ENCODE data around the gene FLNC. TPM values are rescaled to one million over a fixed set of nuclear protein-coding genes. Genes with fewer than 3 reads are reported as not detected.
A peak's percentile ranks its signal among the peaks of the same experiment; 100 is the strongest.

FLNC gene
- total and polyA plus RNA-seq, 9 of the 15 experiments (the other 6 are each of a cell fraction or from before 2014, with no cell fraction given) = 0.90 to 155 (median 28.8) TPM

- TF ChIP-seq, protein P1, sequence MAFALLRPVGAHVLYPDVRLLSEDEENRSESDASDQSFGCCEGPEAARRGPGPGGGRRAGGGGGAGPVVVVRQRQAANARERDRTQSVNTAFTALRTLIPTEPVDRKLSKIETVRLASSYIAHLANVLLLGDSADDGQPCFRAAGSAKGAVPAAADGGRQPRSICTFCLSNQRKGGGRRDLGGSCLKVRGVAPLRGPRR (CRISPR knock-in tag; IDR thresholded peaks at IDR 0.05) = 0 out of 2 replicates have a peak, but pooled peaks have one; percentile 9
- TF ChIP-seq MEF2D (tag; conservative IDR thresholded peaks at IDR 0.05; ENCODE audit: low read depth) = no peak
- TF ChIP-seq VEZF1 (CRISPR knock-in tag; IDR thresholded peaks at IDR 0.05) = no peak
- TF ChIP-seq SOX6 (IDR thresholded peaks at IDR 0.05) = no peak
- TF ChIP-seq, protein P2, sequence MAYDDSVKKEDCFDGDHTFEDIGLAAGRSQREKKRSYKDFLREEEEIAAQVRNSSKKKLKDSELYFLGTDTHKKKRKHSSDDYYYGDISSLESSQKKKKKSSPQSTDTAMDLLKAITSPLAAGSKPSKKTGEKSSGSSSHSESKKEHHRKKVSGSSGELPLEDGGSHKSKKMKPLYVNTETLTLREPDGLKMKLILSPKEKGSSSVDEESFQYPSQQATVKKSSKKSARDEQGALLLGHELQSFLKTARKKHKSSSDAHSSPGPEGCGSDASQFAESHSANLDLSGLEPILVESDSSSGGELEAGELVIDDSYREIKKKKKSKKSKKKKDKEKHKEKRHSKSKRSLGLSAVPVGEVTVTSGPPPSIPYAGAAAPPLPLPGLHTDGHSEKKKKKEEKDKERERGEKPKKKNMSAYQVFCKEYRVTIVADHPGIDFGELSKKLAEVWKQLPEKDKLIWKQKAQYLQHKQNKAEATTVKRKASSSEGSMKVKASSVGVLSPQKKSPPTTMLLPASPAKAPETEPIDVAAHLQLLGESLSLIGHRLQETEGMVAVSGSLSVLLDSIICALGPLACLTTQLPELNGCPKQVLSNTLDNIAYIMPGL (CRISPR knock-in tag; IDR thresholded peaks at IDR 0.05) = no peak
- TF ChIP-seq, protein P3, sequence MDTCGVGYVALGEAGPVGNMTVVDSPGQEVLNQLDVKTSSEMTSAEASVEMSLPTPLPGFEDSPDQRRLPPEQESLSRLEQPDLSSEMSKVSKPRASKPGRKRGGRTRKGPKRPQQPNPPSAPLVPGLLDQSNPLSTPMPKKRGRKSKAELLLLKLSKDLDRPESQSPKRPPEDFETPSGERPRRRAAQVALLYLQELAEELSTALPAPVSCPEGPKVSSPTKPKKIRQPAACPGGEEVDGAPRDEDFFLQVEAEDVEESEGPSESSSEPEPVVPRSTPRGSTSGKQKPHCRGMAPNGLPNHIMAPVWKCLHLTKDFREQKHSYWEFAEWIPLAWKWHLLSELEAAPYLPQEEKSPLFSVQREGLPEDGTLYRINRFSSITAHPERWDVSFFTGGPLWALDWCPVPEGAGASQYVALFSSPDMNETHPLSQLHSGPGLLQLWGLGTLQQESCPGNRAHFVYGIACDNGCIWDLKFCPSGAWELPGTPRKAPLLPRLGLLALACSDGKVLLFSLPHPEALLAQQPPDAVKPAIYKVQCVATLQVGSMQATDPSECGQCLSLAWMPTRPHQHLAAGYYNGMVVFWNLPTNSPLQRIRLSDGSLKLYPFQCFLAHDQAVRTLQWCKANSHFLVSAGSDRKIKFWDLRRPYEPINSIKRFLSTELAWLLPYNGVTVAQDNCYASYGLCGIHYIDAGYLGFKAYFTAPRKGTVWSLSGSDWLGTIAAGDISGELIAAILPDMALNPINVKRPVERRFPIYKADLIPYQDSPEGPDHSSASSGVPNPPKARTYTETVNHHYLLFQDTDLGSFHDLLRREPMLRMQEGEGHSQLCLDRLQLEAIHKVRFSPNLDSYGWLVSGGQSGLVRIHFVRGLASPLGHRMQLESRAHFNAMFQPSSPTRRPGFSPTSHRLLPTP (IDR thresholded peaks at IDR 0.05; ENCODE audit: borderline replicate concordance, extremely low read depth, insufficient read length) = no peak
- no peak for TF ChIP-seq ZNF695 (CRISPR knock-in tag; IDR thresholded peaks at IDR 0.05)
- TF ChIP-seq PPARD (CRISPR knock-in tag; IDR thresholded peaks at IDR 0.05) = no peak
- TF ChIP-seq ARID1B (IDR thresholded peaks at IDR 0.05) = peak; percentile 65
- no peak for TF ChIP-seq TCF3 (CRISPR knock-in tag; IDR thresholded peaks at IDR 0.05)
- 0 out of 2 replicates have a peak, but pooled peaks have one; percentile 24 for TF ChIP-seq ZNF592 (IDR thresholded peaks at IDR 0.05)
- no peak for TF ChIP-seq PREB (CRISPR knock-in tag; IDR thresholded peaks at IDR 0.05)
- TF ChIP-seq ZNF644 (tag; IDR thresholded peaks at IDR 0.05; ENCODE audit: low read depth) = no peak
- no peak for TF ChIP-seq CXXC5 (CRISPR knock-in tag; IDR thresholded peaks at IDR 0.05)
Observed at GRCh38 chr7:128829391-128830166, 627 bp upstream of the FLNC start (continued).
